CD4-positive, alpha-beta T cell treated with Interleukin-6 at 100 ng/mL for 8 hours (primary cell): ENCODE measurements around the gene RSPH3.
A peak's percentile ranks its signal among the peaks of the same experiment; 100 is the strongest.
"Not testable (repeated sequence)": the region's sequence is repeated elsewhere in the genome, so short reads cannot be mapped to it uniquely, and the experiment has no call there.

Experiments
- DNase-seq: peaks from one replicate; pipeline ENCODE4 v3.0.0-alpha.2; 2020; ENCODE audit warnings: mixed read lengths, low spot score

The RSPH3 gene

GRCh38 chr6:158972241-158973233 lies 27.5 kb downstream of the RSPH3 start:
- DNase-seq = peak; percentile 46

- DNase-seq = no peak
These were observed 29.2 kb downstream of the RSPH3 start for GRCh38 chr6:158970640-158971275.

- DNase-seq = no peak
These were observed 30.9 kb downstream of the RSPH3 start for GRCh38 chr6:158969148-158969547.

- DNase-seq = no peak
These were observed 36.8 kb downstream of the RSPH3 start for GRCh38 chr6:158963020-158963808.

GRCh38 chr6:158962371-158962770 lies 37.6 kb downstream of the RSPH3 start:
- no peak for DNase-seq

- no peak for DNase-seq
These were observed 40.0 kb downstream of the RSPH3 start for GRCh38 chr6:158960026-158960425.

GRCh38 chr6:158959552-158959951 lies 40.5 kb downstream of the RSPH3 start:
- DNase-seq = no peak

DNA sequence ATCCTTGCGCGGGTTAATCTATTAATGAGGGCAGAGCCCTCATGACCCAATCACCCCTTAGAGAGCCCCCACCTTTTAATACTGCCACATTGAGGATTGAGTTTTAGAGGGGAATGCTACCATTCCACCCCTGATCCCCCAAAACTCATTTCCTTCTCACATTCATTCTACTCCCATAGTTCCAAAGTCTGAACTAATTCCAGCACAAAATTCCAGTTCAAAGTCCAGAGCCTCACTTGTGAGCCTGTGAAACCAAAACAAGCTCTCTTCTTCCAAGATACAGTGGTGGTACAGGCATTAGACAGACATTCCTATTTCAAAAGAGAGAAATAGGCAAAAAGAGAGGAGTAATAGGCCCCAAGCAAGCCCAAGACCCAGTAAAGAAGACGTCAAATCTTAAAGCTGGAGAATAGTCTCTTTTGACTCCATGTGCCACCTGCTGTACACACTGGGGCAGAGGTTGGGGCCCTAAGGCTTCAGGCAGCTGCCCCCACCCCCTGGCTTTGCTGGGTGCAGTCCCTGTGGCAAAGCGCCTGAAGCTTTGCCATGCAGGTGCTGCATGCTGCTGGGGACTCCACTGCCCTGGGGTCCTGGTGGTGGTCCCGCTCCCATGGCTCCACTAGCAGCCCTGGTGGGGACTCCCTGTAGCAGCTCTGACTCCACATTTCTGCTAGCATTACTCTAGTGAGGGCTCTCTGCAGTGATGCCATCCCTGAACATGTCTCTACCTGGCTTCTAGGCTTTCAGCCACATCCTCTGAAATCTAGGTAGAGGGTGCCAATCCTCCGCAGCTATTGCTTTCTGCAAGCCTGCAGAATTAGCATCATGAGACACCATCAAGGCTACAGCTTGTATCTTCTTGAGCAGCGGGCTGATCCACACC lies 41.3 kb downstream of the RSPH3 start:
- DNase-seq = no peak

GRCh38 chr6:158955255-158955654 lies 44.7 kb downstream of the RSPH3 start:
- DNase-seq = peak; percentile 7

DNA sequence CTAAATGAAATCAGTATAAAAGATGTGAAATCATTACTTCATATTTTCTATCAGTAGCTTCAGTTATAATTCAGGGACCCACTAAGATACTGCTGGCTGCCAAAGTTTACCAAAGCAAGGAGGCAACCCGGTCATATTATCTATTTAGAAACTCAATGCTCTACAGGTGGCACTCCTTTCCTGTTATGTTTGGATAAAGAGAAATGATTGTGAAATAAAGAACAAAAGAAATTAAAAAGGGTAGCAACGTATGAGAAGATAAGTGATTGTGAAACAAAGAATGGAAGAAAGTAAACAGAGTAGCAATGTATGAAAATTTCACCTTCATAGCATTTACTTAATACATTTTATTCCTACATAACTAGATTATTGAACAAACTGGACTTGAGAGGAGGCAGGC lies 45.2 kb downstream of the RSPH3 start:
- DNase-seq = no peak

GRCh38 chr6:158952011-158952410 lies 48.0 kb downstream of the RSPH3 start:
- DNase-seq = not testable (repeated sequence)

- not testable (repeated sequence) for DNase-seq
These were observed 48.4 kb downstream of the RSPH3 start for GRCh38 chr6:158951565-158951964.

GRCh38 chr6:158947284-158947683 lies 52.7 kb downstream of the RSPH3 start:
- DNase-seq = no peak

DNA sequence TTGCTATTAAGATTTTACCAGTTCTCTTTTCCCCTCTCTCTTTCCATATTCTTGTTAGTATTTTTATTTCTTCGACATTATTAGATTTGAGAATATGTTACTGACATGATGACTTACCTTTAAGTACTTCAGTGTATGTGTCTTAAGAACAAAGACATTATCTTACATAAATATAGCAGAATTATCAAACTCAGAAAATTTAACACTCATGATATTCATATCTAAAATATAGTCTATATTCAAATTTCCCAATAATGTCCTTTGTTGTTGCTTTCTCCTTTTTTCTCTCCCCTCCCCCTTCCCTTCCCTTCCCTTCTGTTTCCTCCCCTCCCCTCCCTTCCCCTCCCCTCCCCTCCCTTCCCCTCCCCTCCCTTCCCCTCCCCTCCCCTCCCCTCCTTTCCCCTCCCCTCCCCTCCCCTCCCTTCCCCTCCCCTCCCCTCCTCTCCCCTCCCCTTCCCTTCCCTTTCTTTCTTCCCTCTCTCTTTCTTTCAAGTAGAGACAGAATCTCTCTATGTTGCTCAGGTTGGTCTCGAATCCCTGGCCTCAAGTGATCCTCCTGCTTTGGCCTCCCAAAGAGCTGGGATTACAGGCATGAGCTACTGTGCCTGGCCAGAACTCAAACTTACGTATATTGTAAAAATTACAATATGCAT lies 56.5 kb downstream of the RSPH3 start:
- no peak for DNase-seq

DNA sequence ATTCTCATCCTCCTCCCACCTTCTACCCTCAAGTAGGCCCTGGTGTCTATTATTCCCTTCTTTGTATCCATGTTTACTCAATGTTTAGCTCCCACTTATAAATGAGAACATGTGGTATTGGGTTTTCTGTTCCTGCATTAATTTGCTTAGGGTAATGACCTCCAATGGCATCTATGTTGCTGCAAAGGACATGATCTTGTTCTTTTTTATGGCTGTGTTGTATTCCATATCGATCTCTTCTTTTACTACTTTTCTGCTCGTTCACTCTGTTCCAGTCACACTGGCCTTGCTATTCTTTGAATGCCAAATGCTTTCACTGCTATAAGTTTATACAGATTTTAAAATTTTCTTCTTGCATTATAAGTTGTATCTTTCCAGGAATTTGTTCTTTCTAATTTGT lies 57.7 kb downstream of the RSPH3 start:
- DNase-seq = no peak

DNA sequence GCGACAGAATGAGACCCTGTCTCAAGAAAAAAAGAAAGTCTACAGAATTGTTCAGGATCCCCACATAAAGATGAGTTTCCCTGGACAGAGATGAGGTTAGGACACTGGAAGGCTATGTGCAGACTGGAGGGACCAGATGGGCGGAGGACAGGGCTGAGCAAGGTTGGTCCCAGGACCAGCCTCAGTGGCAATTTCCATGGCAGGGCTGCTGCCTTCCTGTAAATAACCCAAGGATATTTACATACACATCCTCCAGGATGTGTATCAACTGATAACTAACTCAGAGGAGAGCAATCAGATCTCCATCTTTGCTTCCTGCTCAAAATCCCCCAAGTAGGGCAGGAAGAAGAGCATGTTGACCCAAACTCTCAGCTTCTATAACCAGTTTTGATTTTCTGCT lies 58.8 kb downstream of the RSPH3 start:
- DNase-seq = no peak

DNA sequence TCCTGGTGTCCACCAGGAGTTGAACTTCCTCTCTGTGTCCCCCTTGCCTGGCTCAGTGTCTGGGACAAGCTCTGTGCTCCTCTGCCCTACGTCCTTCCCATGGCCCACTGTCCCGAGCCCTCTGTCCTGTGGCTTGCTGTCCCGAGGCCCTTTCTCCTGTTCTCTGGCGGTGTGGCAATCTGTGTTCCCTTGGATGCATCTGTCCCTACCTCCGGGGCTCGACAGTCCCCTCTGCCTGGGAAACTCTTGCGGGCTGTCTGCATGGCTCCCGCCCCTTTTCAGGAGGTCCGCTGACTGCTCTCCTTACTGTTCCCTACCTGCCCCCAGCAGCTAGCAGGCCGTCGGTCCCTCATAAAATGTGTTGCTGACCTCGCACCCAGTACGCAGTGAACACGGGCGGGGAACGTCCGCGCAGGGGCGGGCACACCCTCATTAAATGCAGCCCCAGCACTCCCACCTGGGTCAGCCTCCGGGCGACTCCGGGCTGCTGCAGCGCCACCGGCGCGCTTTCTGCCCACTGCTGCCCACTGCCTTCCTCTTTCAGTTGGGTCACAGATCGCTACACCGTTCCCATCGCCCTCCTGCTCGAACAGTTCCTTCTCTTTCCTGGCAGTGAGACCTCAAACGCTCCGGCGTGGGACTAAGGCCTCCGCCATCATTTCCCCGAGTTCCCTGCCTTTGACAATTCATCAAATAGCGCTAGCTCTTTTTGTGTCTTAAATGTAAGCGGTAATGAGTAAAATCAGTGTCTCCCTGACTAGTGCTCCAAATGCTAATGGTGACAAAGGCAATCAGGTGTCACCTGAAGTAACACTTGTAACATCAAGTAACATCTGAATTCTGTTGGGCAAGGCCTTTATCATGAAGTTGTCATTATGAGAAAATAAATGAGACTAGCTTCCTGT lies 60.5 kb downstream of the RSPH3 start:
- no peak for DNase-seq

DNA sequence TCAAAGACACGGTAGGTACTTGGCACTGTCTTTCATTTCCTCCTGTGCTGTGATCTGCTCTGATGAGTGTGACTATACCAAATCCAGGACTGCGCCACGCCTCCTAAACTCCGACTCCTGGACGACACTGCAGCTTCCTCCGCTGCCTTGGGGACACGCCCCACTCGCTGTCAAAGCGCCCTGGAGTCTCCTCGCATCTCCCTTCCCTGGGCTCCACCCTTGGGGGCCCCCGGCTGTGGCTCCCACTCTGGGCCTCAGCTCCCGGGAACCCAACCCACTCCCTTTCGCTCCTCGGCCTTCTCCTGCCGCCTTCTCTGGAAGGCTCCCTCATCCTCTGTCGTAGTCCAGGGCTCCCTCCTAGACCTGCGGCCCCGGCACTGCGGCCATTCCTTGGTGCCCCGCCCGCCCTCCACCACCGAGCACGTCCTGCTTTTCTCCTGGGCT lies 61.2 kb downstream of the RSPH3 start:
- no peak for DNase-seq

GRCh38 chr6:158938220-158938619 lies 61.8 kb downstream of the RSPH3 start:
- no peak for DNase-seq

- DNase-seq = no peak
These were observed 65.8 kb downstream of the RSPH3 start for GRCh38 chr6:158934157-158934556.
